Measurements from ENCODE around the gene SMIM35.

The SMIM35 gene

GRCh38 chr11:118109231-118109630 lies 22.5 kb upstream of the SMIM35 start:
- no peak for TF ChIP-seq CTCF (IDR thresholded peaks at IDR 0.05; ENCODE audit: insufficient read depth, low read depth, low read length, missing control alignments)
- peak; percentile 42 for DNase-seq (ENCODE audit: low read depth)
- H3K4me3 ChIP-seq (ENCODE audit: low read length): no peak overlapping the region

GRCh38 chr11:118108513-118108912 lies 21.8 kb upstream of the SMIM35 start:
- DNase-seq (ENCODE audit: low read depth): no peak
- H3K4me3 ChIP-seq (ENCODE audit: low read length): no peak overlapping the region
- no peak for TF ChIP-seq CTCF (IDR thresholded peaks at IDR 0.05; ENCODE audit: insufficient read depth, low read depth, low read length, missing control alignments)

DNA sequence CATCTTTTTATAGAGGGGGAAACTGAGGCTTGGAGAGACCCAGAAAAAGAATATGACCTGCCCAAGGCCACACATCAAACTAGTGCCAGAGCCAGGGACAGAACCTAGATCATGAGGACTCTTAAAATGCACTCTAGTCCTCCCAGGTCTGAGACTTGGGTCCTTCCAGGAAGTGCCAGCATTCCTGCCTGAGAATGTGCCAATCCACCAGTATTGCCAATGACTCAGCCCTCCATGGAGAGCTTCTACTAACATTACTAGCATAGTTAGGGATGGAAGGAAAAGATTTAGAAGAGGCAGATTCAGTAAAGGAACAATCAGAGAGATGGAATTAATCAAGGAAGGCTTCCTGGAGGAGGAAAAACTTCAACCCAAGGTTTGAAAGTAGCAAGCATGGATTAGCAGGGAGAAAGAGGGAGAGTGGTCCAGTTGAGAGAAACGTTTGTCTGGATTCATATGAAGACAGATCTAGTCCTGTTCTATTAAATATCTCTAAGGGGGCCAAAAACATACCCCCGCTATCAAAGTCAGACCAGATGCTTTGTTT lies 20.1 kb upstream of the SMIM35 start:
- peak; percentile 72 for DNase-seq (ENCODE audit: low read depth)
- TF ChIP-seq CTCF (IDR thresholded peaks at IDR 0.05; ENCODE audit: insufficient read depth, low read depth, low read length, missing control alignments): no peak
- H3K4me3 ChIP-seq (ENCODE audit: low read length): no peak overlapping the region

DNA sequence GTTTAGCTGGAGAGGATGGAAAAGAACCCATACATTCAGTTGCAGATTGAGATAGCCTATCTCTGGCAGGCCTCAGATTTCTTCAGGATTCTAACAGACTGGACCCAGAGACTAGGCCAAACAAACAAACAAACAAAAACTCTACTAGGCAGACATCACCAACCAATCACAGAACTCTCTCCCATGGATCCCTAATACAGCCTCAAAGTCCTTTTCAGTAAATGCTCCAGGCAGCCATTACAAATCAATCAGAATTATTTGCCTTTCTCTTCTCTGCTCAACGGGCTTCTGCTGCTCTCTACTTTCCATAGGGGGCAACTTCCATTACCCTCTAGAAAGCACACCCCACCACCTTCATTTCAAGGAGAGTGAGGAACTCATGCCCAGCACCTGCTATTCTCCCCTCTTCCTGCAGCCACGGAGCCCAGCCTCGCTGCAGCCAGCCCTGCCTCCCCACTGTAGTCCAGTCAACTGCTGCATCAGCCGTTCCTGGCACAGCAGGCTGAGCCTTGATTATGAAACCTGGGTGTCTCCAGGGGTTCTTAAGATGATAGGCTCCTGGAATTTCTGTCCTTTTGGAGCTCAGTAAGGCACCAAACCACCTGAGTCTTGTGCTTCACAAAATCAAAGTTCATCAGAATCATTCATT lies 19.0 kb upstream of the SMIM35 start:
- peak; percentile 22 for DNase-seq (ENCODE audit: low read depth)
- no peak for TF ChIP-seq CTCF (IDR thresholded peaks at IDR 0.05; ENCODE audit: insufficient read depth, low read depth, low read length, missing control alignments)
- H3K4me3 ChIP-seq (ENCODE audit: low read length): no peak overlapping the region

DNA sequence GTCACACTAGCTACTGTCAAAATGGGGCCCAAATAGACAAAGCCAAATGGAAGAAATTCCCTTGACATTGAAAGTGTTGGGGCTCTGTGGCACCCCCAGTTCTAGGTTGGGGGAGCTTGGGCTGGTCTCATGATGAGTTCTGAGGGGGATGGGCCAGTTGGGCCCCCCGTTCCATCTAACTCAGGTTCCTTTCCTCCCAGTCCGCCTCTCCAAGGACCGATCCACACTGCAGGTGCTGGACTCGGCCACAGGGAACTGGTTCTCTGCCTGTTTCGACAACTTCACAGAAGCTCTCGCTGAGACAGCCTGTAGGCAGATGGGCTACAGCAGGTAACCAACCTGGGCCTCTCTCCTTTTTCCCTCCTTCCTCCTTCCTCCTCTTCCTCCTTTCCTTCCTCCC lies 17.7 kb upstream of the SMIM35 start:
- H3K4me3 ChIP-seq (ENCODE audit: low read length): no peak overlapping the region
- no peak for DNase-seq (ENCODE audit: low read depth)
- TF ChIP-seq CTCF (IDR thresholded peaks at IDR 0.05; ENCODE audit: insufficient read depth, low read depth, low read length, missing control alignments): no peak

DNA sequence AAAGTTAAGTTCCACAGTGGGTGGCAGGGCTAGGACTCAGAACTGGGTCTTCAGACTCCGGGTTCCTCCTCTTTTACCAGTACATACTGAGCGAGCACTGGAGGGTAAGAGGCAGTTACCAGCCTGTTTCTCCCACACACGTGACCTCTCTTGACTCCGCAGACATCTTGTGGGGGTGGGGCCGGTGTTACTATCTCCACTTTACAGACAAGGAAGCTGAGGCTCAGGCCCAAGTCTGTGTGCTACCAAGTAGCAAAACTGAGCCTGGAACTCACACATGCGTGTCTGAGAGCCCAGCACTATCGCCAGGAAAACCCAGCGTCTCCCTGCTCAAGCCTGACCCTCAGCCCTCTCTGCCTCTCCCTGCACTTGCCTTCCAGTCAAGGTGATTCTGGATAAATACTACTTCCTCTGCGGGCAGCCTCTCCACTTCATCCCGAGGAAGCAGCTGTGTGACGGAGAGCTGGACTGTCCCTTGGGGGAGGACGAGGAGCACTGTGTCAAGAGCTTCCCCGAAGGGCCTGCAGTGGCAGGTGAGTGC lies 16.0 kb upstream of the SMIM35 start:
- no peak overlapping the region for H3K4me3 ChIP-seq (ENCODE audit: low read length)
- no peak for DNase-seq (ENCODE audit: low read depth)
- TF ChIP-seq CTCF (IDR thresholded peaks at IDR 0.05; ENCODE audit: insufficient read depth, low read depth, low read length, missing control alignments): no peak

Data from epithelial cell of esophagus (primary cell).